Thyroid gland (tissue), 4 donors: ENCODE results near the gene PPP1R15B. TPM values are rescaled to one million over a fixed set of nuclear protein-coding genes. Genes with fewer than 3 reads are reported as not detected.

Experiments used
- DNase-seq, 2 donors: peaks; one replicate each; pipeline ENCODE4 v3.0.0-alpha.2; 2019
- H3K27ac ChIP-seq, 3 donors: fragments of 200-600 bp; sonication (generic); 1 replicate in 2 of 3; 2 replicates in 1 of 3; pipeline ENCODE4 v1.5.1; 2016 to 2019; ENCODE audit warnings: mild to moderate bottlenecking in 1 of 3, moderate library complexity in 1 of 3
- H3K27me3 ChIP-seq: fragments of 200-600 bp; sonication (generic); one replicate; pipeline ENCODE4 v1.5.1; 2019
- H3K36me3 ChIP-seq, 2 donors: fragments of 200-600 bp; sonication (generic); one replicate each; pipeline ENCODE4 v1.5.1; 2016 to 2019
- H3K4me1 ChIP-seq, 2 donors: fragments of 200-600 bp; sonication (generic); one replicate each; pipeline ENCODE4 v1.5.1; 2017 to 2019
- H3K4me3 ChIP-seq, 3 donors: fragments of 200-600 bp; sonication (generic); replicated peaks in 1 of 3; 1 replicate in 2 of 3; 2 replicates in 1 of 3; pipeline ENCODE4 v1.5.1; 2016; ENCODE audit warnings: mild to moderate bottlenecking in 1 of 3
- H3K9me3 ChIP-seq: fragments of 200-600 bp; sonication (generic); one replicate; pipeline ENCODE4 v1.5.1; 2017
- POLR2A ChIP-seq, 2 donors: fragments of 450-650 bp; IDR thresholded peaks; one replicate each; pipeline ENCODE4 v1.6.1; 2017; ENCODE audit warnings: antibody characterized with exemption in 2 of 2, mild to moderate bottlenecking in 2 of 2, moderate library complexity in 1 of 2
- WGBS, 2 donors: methylation state at CpG; one replicate each; pipeline ENCODE4 v1.1.5; 2017; 5-methylcytosine and 5-hydroxymethylcytosine counted together
- intact Hi-C: fragments of 100-400 bp; cut with DNase I; formaldehyde crosslinking; loops from one replicate; pipeline ENCODE4 v1.15.1; 2023
- small RNA-seq: library from RNA; depleted of rRNA; stranded (forward); fragments of <200 nt; gene quantifications from one replicate; pipeline ENCODE3, GENCODE V24; 2016
- total RNA-seq, 4 donors: library from RNA; depleted of rRNA; stranded (reverse); fragments of >200 nt; gene quantifications; one replicate each; pipeline ENCODE4 v1.2.3, GENCODE V29; 2016
- TF ChIP-seq, protein P1 (sequence below), 6 experiments: fragments of 200-600 bp in 3 of 6; fragments of 450-650 bp in 3 of 6; sonication (generic) in 3 of 6; IDR thresholded peaks; one replicate each; pipeline ENCODE4 v1.5.1; 2016 to 2019; ENCODE audit warnings: antibody characterized with exemption in 6 of 6, mild to moderate bottlenecking in 2 of 6, inconsistent platforms in 1 of 6, moderate library complexity in 1 of 6

The PPP1R15B gene
- total RNA-seq, 4 donors from 2014 or later = 63.0 to 89.8 (median 66.2) TPM

DNA sequence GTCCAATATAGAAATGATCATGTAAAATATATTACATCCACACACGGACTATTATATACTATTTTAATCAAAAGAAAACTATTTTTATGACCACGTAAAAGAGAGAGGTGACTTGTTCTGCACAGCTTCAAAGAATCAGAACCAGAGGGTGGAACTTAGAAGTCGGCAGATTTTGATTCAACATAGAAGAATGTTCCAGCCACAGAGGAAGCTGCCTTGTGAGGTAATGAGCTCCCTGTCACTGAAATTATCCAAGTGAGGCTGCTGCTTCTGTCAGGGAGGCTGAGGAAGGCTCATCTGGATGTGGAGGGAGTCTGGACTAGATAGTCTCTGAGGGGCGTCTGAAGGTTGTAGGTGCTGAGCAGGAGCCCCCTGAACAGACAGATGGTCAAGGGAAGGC lies 54.6 kb downstream of the PPP1R15B start:
- WGBS, 2 donors = 81 to 85% methylated on average over 4 of the region's 4 CpGs

DNA sequence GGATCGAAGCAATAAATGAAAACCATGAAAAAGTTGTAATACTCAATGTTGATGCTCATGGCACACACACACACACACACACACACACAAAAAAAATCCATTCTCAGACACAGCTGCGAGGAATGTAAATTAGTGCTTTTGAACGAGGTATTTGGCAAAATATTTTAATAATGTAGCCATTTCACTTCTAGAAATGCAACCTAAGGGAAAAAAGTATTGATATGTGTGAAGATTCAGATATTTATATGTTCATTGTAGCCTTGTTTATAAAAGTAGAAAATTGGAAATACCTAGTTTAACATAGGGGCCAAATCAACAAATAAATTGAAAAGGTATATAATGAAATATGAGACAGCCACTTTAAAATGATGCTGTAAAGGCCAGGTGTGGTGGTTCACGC lies 55.7 kb downstream of the PPP1R15B start:
- no peaks in the 10 kb centered on the region for H3K4me1 ChIP-seq
- intact Hi-C loops = no loop called here
- no peak for DNase-seq
- 87 to 91% methylated on average over 4 of the region's 4 CpGs for WGBS, 2 donors
- no peak overlapping the region for H3K4me3 ChIP-seq
- H3K27ac ChIP-seq = no peak overlapping the region
- no peaks in the 10 kb centered on the region for H3K9me3 ChIP-seq
- H3K36me3 ChIP-seq = no peaks in the 10 kb centered on the region
- TF ChIP-seq, protein P1, sequence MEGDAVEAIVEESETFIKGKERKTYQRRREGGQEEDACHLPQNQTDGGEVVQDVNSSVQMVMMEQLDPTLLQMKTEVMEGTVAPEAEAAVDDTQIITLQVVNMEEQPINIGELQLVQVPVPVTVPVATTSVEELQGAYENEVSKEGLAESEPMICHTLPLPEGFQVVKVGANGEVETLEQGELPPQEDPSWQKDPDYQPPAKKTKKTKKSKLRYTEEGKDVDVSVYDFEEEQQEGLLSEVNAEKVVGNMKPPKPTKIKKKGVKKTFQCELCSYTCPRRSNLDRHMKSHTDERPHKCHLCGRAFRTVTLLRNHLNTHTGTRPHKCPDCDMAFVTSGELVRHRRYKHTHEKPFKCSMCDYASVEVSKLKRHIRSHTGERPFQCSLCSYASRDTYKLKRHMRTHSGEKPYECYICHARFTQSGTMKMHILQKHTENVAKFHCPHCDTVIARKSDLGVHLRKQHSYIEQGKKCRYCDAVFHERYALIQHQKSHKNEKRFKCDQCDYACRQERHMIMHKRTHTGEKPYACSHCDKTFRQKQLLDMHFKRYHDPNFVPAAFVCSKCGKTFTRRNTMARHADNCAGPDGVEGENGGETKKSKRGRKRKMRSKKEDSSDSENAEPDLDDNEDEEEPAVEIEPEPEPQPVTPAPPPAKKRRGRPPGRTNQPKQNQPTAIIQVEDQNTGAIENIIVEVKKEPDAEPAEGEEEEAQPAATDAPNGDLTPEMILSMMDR (IDR thresholded peaks at IDR 0.05) = no peak
- no peak for TF ChIP-seq POLR2A (IDR thresholded peaks at IDR 0.05)
- no peaks in the 10 kb centered on the region for H3K27me3 ChIP-seq

More for the DNA sequence above, 54.6 kb downstream of the PPP1R15B start:
- DNase-seq = no peak
- H3K4me3 ChIP-seq = no peak overlapping the region
- H3K27ac ChIP-seq = no peak overlapping the region
- H3K36me3 ChIP-seq = no peaks in the 10 kb centered on the region
- no peaks in the 10 kb centered on the region for H3K9me3 ChIP-seq
- no peaks in the 10 kb centered on the region for H3K4me1 ChIP-seq
- H3K27me3 ChIP-seq = no peaks in the 10 kb centered on the region
- no peak for TF ChIP-seq POLR2A (IDR thresholded peaks at IDR 0.05)
- TF ChIP-seq, protein P1 (IDR thresholded peaks at IDR 0.05) = no peak
- intact Hi-C loops = no loop called here

DNA sequence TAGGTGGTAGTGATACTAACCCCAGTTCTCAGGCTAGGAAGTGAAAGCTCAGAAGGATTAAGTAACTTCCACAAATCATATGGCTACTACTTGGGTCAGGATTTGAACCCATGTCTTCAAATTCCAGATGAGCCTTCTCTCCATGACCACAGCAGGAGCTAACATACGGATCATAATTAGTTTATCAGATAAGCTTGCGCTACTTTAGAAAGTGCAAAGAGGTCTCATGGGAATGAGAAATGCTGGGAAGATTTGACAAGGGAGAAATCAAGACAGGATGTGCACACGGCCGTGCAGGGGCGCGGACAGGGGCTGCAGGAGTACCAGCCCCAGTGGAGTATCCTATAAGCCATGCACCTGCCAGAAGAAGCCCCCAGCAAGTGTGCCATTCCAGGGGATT lies 57.0 kb downstream of the PPP1R15B start:
- intact Hi-C loops = no loop called here
- H3K9me3 ChIP-seq = no peaks in the 10 kb centered on the region
- 73 to 85% methylated on average over 6 of the region's 6 CpGs for WGBS, 2 donors

More for the DNA sequence above, 57.0 kb downstream of the PPP1R15B start:
- H3K4me3 ChIP-seq = no peak overlapping the region
- TF ChIP-seq POLR2A (IDR thresholded peaks at IDR 0.05) = no peak
- TF ChIP-seq, protein P1 (IDR thresholded peaks at IDR 0.05) = no peak
- H3K36me3 ChIP-seq = no peaks in the 10 kb centered on the region
- no peaks in the 10 kb centered on the region for H3K4me1 ChIP-seq
- DNase-seq = no peak
- H3K27me3 ChIP-seq = no peaks in the 10 kb centered on the region
- H3K27ac ChIP-seq = no peak overlapping the region

Small RNA genes lying within 50 kb of the gene (small RNA-seq; reads per million reads assigned to genes)
- not detected for gene AL606489.2

Other genes with a start within 250 kb of the PPP1R15B start
- gene REN, start 245.5 kb downstream of the PPP1R15B start, total RNA-seq = not detected
- gene KISS1, start 215.3 kb downstream of the PPP1R15B start, total RNA-seq = not detected
- under 1 TPM in 1 of 4 donors, not detected in 3; 0.45 TPM for gene GOLT1A, start 197.8 kb downstream of the PPP1R15B start, total RNA-seq
- 1 to 10 TPM; 2.9 to 8.9 (median 4.0) TPM for gene PLEKHA6, start 51.9 kb downstream of the PPP1R15B start, total RNA-seq
- 10 to 100 TPM; 19.9 to 36.9 (median 27.2) TPM for gene PIK3C2B, start 83.0 kb upstream of the PPP1R15B start, total RNA-seq
- 100 to 1,000 TPM in 2 of 4 donors, 10 to 100 TPM in 2; 72.3 to 177 (median 102) TPM for gene MDM4, start 104.6 kb upstream of the PPP1R15B start, total RNA-seq